HG03520 (cell line): ENCODE measurements around the gene SMIM22.

Experiments used
- ATAC-seq: cut with Tn5 transposase; IDR thresholded peaks from one replicate; pipeline ENCODE4 v1.9.1; 2021; ENCODE audit warnings: mild to moderate bottlenecking, moderate library complexity; ENCODE audit not compliant: unreplicated experiment

SMIM22 gene

DNA sequence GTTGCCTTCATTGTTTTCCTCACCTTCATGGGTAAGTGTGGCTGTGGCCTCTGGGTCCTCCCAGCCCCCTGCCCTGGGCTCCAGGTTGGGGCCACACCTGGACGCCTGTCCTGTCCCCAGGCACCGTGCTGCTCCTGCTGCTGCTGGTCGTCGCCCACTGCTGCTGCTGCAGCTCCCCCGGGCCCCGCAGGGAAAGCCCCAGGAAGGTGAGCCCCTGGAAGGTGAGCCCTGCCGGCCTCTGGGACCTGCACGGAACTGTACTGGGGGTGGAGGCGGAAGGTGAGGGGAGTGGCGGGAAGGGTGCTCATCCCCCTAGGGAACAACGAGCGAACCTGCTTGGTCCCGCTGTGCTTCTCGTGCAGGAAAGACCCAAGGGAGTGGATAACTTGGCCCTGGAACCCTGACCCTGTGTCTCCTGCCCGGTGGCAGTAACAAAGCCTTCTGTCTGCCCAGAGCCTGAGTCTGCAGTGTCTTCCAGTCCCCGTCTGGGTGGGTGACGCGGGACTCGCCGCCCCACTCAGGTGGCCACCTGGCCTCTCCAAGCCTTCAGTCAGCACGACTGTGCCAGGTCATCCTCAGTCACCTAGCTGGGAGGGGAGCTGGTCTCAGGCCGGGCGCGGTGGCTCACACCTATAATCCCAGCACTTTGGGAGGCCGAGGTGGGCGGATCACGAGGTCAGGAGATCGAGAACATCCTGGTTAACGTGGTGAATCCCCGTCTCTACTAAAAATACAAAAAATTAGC, 831 bp downstream of the SMIM22 start:
- ATAC-seq, result no peak

GRCh38 chr16:4796982-4797804, 2.0 kb downstream of the SMIM22 start:
- ATAC-seq, result no peak

DNA sequence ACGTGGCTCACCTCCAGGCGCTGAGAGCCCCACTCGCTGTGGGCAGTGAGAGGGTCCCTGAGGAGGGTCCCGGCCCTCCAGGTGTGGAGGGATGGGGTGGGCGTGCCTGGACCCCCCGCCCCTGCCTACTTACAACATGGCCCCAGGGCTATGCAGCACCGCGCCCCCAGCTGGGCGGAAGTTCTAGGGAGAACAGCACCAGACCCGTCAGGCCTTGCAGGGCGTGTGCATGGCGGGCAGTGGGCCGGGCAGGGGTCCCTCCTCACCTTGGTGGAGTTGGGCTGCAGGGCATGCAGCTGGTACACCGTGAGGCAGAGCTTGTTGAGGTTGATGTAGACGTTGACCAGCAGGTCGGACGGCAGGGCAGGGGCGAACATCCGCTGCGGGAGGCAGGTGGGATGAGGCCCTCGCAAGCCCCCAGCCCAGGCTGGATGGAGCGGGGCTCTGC, 2.7 kb downstream of the SMIM22 start:
- ATAC-seq, result no peak

GRCh38 chr16:4798456-4798855, 3.3 kb downstream of the SMIM22 start:
- ATAC-seq, result no peak

DNA sequence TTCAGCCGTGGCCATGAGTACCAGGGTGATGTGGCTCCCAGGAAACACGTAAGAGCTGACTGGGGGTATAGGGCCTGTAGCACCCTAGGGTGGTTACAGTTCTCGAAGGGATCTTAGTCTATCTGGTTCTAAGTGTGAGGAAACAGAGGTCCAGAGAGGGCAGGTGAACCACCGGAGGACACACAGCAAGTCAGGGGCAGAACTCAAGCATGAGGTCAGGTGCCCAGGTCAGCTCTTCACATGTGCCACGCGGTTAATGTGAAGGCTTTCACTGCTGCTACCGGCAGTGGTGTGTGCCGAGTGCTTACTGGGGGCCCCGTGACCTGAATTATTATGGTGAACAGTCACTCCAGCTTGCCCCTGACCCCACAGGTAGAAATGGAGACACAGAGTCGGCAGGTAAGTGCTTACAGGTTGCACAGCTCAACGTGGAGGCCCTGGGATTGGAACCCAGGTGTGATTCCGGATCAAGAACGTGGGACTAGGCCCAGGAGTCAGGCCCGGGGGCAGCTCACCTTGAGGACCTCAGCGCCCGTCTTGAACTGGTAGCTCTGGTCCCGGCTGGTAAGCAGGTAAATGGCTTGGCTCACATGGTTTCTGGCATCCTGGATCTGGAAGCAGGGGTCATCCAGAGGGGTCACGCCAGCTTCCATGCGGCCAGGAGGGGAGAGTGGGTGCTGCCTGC, 4.1 kb downstream of the SMIM22 start:
- no peak for ATAC-seq

DNA sequence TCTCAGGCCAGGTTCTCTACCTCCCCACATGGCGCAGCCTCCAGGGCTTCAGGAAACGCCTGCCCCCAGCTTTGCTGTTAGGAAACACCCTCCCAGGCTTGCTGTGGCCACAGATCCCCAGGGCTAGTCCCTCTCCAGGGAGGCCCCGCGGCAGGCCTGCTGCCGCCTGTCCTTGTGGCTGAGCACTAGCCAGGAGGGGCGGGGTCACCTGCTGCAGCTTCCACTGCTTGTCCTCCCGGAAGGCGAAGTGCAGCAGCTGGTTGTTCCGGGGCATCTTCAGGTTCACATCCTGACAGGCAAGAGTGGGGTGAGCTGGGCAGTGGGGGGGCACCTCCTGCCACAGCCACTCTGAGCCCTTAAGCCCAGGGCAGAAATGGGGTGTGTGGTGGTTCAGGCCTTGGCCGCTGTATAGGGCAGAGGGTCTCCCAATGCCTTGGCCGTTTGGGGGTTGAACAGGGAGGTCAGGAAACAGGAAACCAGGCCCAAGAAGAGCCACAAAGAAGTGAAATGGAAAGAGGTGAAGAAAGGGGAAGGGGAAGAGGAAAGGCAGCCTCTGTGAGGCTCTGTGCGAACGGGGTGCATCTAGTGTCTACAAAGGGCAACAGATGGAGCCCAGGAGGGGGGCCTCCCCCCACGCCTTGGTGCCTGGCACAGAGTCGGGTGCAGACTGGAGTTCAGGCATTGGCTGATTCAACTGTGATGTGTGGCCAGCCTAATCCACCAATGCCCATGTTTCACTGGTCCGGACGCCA, 5.3 kb downstream of the SMIM22 start:
- no peak for ATAC-seq

DNA sequence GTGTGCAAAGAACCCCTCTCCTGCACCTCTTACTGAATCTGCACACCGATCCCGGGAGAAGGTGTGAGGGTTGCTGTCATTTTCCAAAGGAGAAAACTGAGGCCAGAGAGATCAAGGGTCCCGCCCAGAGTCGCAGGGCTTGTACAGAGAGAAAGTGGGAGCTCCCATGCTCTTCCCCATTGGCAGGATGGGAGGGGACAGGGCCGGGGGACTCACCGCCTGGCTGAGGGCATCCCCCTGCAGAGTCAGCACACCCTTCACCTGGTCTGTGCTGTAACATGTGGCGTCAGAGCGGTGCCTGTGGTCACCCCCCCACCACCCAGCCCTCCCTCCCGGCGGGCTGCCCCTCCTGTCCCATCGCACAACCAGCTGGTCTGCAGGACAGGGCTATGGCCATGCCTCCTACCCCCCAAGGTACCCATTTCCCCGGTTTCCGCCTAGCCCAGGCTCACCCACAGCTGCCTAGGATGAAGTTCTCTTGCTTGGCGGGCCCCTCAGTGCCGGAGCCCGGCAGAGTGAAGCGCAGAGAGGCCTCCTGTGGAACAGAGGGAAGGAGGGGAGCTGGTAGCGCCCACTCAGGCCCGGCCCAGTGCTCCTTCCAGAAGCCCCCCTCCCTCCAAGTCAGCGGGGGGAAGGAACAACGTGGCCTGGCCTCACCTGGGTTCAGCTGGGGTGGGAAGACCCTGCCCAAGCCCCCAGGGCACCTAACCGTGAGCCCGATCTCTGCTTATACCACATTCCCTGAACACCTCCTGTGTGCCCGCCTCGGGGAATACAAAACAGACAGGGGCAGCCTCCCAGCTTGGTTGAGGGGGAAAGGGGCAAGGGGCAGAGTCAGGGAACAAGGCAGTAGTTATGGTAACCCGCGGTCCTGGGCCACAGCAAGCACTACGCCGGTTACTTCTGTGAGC, 6.1 kb downstream of the SMIM22 start:
- ATAC-seq, result no peak

DNA sequence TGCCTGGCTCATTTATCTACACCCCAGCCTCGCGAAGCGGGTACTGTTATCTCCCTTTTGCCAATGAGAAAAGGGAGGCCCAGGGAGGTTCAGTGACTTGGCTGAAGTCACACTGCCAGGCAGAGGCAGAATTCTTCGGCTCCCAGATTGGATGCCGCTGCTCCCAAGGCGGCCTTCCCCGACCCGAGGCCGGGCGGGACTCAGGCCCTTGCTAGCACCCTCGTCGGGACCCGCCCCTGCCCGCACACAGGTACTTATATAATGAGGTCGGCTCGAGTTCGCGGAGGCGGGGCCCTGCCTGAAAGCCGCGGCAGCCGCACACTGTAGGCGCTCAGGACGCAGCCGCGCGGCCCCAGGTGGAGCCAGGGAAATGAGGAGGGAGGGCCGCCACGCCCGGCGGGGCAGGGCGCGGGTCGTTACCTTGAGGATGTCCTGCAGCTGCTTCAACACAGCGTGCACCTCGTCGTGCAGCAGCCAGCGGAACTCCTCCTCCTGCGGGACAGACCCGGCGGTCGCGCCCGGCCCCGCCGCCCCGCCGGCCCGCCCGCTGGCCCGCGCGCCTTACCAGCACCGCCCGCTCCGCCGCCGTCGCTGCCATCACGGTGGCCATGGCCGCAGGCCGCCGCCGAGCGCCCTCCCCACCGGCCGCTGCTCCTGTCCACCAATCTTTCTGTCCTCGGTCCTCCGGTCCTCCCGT, 6.9 kb downstream of the SMIM22 start, which contains the start of gene ROGDI:
Gene ROGDI, minus strand, starts transcription at position 672 of the 697 bp plus-strand sequence. Its CDS starts 62 bp downstream, at position 610.
- peak; percentile 41 for ATAC-seq

GRCh38 chr16:4802659-4803287, 7.6 kb downstream of the SMIM22 start:
- peak; percentile 88 for ATAC-seq

DNA sequence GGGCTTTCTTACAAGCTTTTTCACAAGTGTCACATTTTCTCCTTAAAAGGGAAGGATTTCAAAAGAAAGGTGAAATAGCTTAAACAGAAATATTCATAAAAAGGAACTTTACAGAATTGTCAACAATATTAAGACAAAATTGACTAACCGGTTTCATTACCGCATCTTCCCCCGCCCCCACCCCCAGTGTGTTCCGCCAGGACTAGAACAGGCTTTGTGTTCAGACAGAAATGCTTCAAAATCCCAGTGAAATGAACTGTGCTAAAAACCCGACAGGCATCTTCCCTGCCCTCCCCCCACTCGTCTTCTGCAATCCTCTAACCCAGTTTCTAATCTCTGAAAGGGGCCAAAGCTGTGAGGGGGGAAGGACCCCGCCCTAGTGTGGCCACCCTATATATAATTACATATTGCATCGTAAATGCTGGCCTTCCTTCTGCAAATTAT, 8.3 kb downstream of the SMIM22 start:
- no peak for ATAC-seq

DNA sequence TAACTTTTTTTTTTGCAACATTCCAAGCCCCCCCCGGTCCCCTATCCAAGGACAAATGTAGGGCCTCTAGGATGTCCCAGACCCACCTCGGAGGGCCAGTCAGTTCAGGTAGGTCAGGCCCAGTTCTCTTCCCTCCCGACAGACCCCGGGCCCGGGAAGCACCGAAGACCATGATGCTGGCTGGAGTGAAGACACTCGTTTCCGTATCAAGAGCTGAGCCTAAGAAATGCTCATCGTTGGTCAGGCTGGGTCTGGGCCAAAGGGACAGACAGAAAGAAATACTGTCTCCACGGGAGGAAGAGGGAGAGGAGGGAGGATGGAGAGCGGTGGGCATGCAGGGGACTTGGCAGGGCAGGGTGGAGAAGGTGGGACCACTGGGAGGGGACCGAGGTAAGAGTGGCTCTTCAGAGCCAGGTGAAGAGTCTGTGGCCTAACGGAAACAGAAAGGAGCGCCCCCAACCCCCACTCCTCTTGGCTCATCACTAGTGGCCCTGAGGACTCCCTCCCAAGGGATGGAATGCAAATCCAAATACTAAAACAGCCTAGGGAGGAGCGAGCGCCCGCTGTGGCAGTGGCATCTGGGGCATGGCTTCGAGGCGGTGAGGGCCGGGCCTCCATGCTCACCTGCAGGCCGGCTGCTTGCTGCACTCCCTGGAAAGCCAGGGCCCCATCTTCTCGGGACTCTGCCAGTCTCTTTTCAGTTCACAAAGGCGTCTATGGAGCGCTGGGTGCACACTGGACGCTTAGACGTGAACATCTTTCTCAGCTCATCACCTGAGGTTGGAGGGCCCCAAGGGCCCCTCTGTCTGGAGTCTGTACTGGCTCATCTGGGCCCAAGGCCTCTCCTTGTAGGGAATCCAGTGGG, 9.0 kb downstream of the SMIM22 start:
- no peak for ATAC-seq

GRCh38 chr16:4805231-4805630, 10.1 kb downstream of the SMIM22 start:
- no peak for ATAC-seq

DNA sequence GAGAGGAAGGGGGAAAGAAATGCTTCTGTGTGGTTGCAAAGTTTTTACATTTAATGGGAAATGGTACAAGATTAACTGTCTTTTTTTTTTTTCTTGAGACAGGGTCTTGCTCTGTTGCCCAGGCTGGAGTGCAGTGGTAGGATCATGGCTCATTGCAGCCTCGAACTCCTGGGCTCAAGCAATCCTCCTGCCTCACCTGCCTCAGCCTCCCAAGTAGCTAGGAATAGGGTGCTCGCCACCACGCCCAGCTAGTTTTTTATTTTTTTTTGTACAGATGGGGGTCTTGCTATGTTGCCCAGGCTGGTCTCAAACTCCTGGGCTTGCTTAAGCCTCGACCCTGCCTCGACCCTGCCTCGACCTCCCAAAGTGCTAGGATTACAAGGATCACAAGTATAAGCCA, 11.1 kb downstream of the SMIM22 start:
- no peak for ATAC-seq

DNA sequence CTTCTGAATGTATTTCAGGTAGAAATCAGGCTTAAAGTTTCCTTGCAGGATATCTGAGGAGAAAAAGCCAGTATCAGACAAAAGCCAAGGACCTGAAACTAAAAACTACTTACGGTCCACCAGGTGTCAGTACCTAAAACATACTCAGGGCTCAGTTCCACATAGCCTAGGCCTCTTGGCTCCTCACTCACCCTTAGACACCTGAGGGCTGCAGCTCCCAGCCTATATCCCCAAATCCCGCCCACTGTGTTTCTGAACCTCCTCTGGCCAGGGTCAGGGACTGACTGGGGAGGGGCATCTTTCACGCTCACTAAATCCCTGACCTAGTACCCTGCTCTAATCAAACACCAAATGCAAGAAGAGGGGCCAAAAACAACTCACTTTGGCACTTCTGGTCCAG, 16.1 kb downstream of the SMIM22 start:
- no peak for ATAC-seq

- no peak for ATAC-seq
Measured at GRCh38 chr16:4811773-4812172, 16.6 kb downstream of the SMIM22 start.

- no peak for ATAC-seq
Measured at GRCh38 chr16:4813251-4814003, 18.3 kb downstream of the SMIM22 start.

DNA sequence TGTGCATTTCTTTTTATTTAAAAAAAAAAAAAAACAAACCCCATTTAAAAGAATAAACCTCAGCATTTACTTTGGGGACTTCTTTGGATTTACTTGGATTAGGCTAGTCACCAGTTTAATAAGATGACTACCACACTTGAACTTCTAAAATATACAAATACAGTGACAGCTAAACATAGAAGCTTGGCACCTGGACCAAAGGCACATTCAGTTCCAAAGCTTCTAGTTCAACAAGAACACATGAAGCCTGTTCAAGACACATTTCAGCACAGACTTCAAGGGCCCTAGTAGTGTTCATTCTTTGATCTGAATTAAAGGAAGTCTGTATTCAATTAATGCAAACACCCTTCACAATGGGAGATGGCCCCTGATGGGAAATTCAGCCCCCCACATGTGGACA, 18.9 kb downstream of the SMIM22 start:
- ATAC-seq, result no peak
